Measurements from ENCODE around the gene RGS7.

RGS7 gene

GRCh38 chr1:241311056-241311746 is 45.8 kb downstream of the RGS7 start:
- no peak overlapping the region for H3K4ac ChIP-seq (ENCODE audit: low read depth, low read length)
- H3K23ac ChIP-seq (ENCODE audit: low read length): no peak overlapping the region
- no peaks in the 10 kb centered on the region for H3K36me3 ChIP-seq (ENCODE audit: control insufficient read depth, insufficient read depth, low read length)
- DNase-seq: peak; percentile 9
- no peak overlapping the region for H2AK5ac ChIP-seq (ENCODE audit: low read length)
- no peak overlapping the region for H3K18ac ChIP-seq (ENCODE audit: low read length)
- no peaks in the 10 kb centered on the region for H3K79me1 ChIP-seq (ENCODE audit: low read length)
- H3K4me3 ChIP-seq (ENCODE audit: low read length): no peak overlapping the region
- no peak overlapping the region for H2BK120ac ChIP-seq (ENCODE audit: low read depth, low read length)
- no CpG with 5 or more reads among the region's 5 CpGs for WGBS (ENCODE audit: extremely low coverage, insufficient coverage, low lambda C conversion rate)
- no peak overlapping the region for H4K5ac ChIP-seq (ENCODE audit: low read length)
- no peaks in the 10 kb centered on the region for H3K27me3 ChIP-seq (ENCODE audit: insufficient read depth, low read length, poor library complexity)
- H3K27ac ChIP-seq (ENCODE audit: low read depth, low read length): no peak overlapping the region
- H3K4me1 ChIP-seq (ENCODE audit: control insufficient read depth, low read depth, low read length): no peaks in the 10 kb centered on the region
- no peak overlapping the region for H3K56ac ChIP-seq (ENCODE audit: low read length)
- no peaks in the 10 kb centered on the region for H3K79me2 ChIP-seq (ENCODE audit: control insufficient read depth, insufficient read depth, low read length)
- H3K9ac ChIP-seq (ENCODE audit: low read length): no peak overlapping the region
- H4K8ac ChIP-seq (ENCODE audit: low read depth, low read length): no peak overlapping the region
- no peak overlapping the region for H2BK5ac ChIP-seq (ENCODE audit: low read length)
- H2BK15ac ChIP-seq (replicated peaks; ENCODE audit: low read depth): no peak overlapping the region
- no peak overlapping the region for H3K4me2 ChIP-seq (ENCODE audit: low read length)

DNA sequence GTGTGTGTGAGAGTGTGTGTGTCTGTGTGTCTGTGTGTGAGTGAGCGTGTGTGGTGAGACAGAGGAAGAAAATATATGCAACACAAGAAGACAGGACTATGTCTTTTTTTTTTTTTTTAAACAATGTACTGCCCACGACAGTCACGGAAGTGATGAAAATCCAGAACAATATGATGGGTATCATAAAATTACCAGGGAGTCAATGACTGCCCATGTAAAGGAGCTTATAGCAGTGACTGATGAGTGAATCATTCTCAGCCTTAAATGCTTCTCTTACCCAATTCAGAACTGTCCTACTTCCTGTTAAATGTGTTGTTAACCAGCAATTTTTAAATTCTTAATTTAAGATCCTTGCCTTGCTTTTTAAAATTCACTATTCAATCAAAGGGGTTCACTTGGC is 46.6 kb downstream of the RGS7 start:
- Histone ChIP-seq H2BK15ac (replicated peaks; ENCODE audit: low read depth) (no peak overlapping the region), H3K4me3 (ENCODE audit: low read length) (no peak overlapping the region), H3K56ac (ENCODE audit: low read length) (no peak overlapping the region), H3K9ac (ENCODE audit: low read length) (no peak overlapping the region), H3K79me1 (ENCODE audit: low read length) (no peaks in the 10 kb centered on the region), H3K4me1 (ENCODE audit: control insufficient read depth, low read depth, low read length) (no peaks in the 10 kb centered on the region), H3K23ac (ENCODE audit: low read length) (no peak overlapping the region), H3K36me3 (ENCODE audit: control insufficient read depth, insufficient read depth, low read length) (no peaks in the 10 kb centered on the region), H3K27ac (ENCODE audit: low read depth, low read length) (no peak overlapping the region), H2BK5ac (ENCODE audit: low read length) (no peak overlapping the region), H3K4ac (ENCODE audit: low read depth, low read length) (no peak overlapping the region), H3K18ac (ENCODE audit: low read length) (no peak overlapping the region), H4K8ac (ENCODE audit: low read depth, low read length) (no peak overlapping the region), H3K27me3 (ENCODE audit: insufficient read depth, low read length, poor library complexity) (no peaks in the 10 kb centered on the region), H3K79me2 (ENCODE audit: control insufficient read depth, insufficient read depth, low read length) (no peaks in the 10 kb centered on the region), H2BK120ac (ENCODE audit: low read depth, low read length) (no peak overlapping the region), H3K4me2 (ENCODE audit: low read length) (no peak overlapping the region), H2AK5ac (ENCODE audit: low read length) (no peak overlapping the region), H4K5ac (ENCODE audit: low read length) (no peak overlapping the region)
- no CpG with 5 or more reads among the region's 3 CpGs for WGBS (ENCODE audit: extremely low coverage, insufficient coverage, low lambda C conversion rate)
- DNase-seq: no peak

DNA sequence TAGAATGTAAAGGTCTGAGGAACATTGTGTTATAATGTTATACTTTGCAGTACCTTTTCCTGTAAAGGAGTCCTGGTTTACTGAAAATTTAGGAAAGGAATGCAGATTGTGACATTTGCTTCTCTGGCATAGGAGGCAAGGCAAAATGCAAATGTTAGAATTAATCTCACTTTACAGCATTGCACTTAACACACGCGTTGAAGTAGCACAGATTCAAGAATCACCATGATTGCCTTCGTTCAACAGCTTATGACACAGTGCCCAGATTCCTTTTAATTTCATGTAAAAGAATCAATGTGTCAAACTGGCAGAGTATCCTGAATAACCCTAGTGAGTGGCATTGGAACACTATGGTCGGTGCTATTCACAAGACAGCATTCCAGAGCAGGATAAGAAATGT is 47.4 kb downstream of the RGS7 start:
- H3K4me1 ChIP-seq (ENCODE audit: control insufficient read depth, low read depth, low read length): no peaks in the 10 kb centered on the region
- H3K79me1 ChIP-seq (ENCODE audit: low read length): no peaks in the 10 kb centered on the region
- H4K8ac ChIP-seq (ENCODE audit: low read depth, low read length): no peak overlapping the region
- H3K9ac ChIP-seq (ENCODE audit: low read length): no peak overlapping the region
- H3K36me3 ChIP-seq (ENCODE audit: control insufficient read depth, insufficient read depth, low read length): no peaks in the 10 kb centered on the region
- H3K27ac ChIP-seq (ENCODE audit: low read depth, low read length): no peak overlapping the region
- no peak overlapping the region for H3K4ac ChIP-seq (ENCODE audit: low read depth, low read length)
- no peaks in the 10 kb centered on the region for H3K79me2 ChIP-seq (ENCODE audit: control insufficient read depth, insufficient read depth, low read length)
- H3K18ac ChIP-seq (ENCODE audit: low read length): no peak overlapping the region
- H3K56ac ChIP-seq (ENCODE audit: low read length): no peak overlapping the region
- WGBS (ENCODE audit: extremely low coverage, insufficient coverage, low lambda C conversion rate): no CpG with 5 or more reads among the region's 4 CpGs
- no peak overlapping the region for H2AK5ac ChIP-seq (ENCODE audit: low read length)
- no peak overlapping the region for H4K5ac ChIP-seq (ENCODE audit: low read length)
- H2BK5ac ChIP-seq (ENCODE audit: low read length): no peak overlapping the region
- no peak for DNase-seq
- H3K4me3 ChIP-seq (ENCODE audit: low read length): no peak overlapping the region
- no peak overlapping the region for H3K23ac ChIP-seq (ENCODE audit: low read length)
- H2BK120ac ChIP-seq (ENCODE audit: low read depth, low read length): no peak overlapping the region
- no peak overlapping the region for H3K4me2 ChIP-seq (ENCODE audit: low read length)
- H3K27me3 ChIP-seq (ENCODE audit: insufficient read depth, low read length, poor library complexity): no peaks in the 10 kb centered on the region
- H2BK15ac ChIP-seq (replicated peaks; ENCODE audit: low read depth): no peak overlapping the region

- H3K4me1 ChIP-seq (ENCODE audit: control insufficient read depth, low read depth, low read length): no peaks in the 10 kb centered on the region
- H3K27me3 ChIP-seq (ENCODE audit: insufficient read depth, low read length, poor library complexity): no peaks in the 10 kb centered on the region
- no peak for DNase-seq
- H3K79me2 ChIP-seq (ENCODE audit: control insufficient read depth, insufficient read depth, low read length): no peaks in the 10 kb centered on the region
- H4K8ac ChIP-seq (ENCODE audit: low read depth, low read length): no peak overlapping the region
- H2AK5ac ChIP-seq (ENCODE audit: low read length): no peak overlapping the region
- no peak overlapping the region for H3K56ac ChIP-seq (ENCODE audit: low read length)
- H3K18ac ChIP-seq (ENCODE audit: low read length): no peak overlapping the region
- H2BK120ac ChIP-seq (ENCODE audit: low read depth, low read length): no peak overlapping the region
- no peak overlapping the region for H3K23ac ChIP-seq (ENCODE audit: low read length)
- no peaks in the 10 kb centered on the region for H3K79me1 ChIP-seq (ENCODE audit: low read length)
- H3K9ac ChIP-seq (ENCODE audit: low read length): no peak overlapping the region
- no peak overlapping the region for H2BK5ac ChIP-seq (ENCODE audit: low read length)
- H3K4me2 ChIP-seq (ENCODE audit: low read length): no peak overlapping the region
- H3K27ac ChIP-seq (ENCODE audit: low read depth, low read length): no peak overlapping the region
- H3K4me3 ChIP-seq (ENCODE audit: low read length): no peak overlapping the region
- WGBS (ENCODE audit: extremely low coverage, insufficient coverage, low lambda C conversion rate): no CpG with 5 or more reads among the region's 3 CpGs
- no peak overlapping the region for H4K5ac ChIP-seq (ENCODE audit: low read length)
- H3K4ac ChIP-seq (ENCODE audit: low read depth, low read length): no peak overlapping the region
- H3K36me3 ChIP-seq (ENCODE audit: control insufficient read depth, insufficient read depth, low read length): no peaks in the 10 kb centered on the region
- no peak overlapping the region for H2BK15ac ChIP-seq (replicated peaks; ENCODE audit: low read depth)
Observed at GRCh38 chr1:241308471-241308870, 48.5 kb downstream of the RGS7 start.

DNA sequence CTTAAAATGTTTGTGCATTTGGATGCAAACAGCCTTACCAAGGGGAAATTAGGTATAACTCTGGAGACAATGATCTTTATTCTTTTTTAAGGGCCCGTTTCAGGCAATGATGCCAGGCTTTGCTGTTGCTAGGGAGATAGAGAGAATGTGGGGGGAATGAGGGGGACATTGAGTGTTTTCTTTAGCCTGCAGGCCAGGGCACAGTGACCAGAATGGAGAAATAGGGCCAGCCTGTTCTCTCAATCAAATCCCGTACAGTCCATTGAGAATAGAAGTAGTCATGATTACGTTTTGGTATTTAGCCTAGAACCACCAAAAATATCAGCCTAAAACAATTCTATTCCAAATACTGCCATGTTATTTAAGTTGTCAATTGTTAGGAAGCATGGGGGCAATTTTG is 49.0 kb downstream of the RGS7 start:
- no CpG with 5 or more reads among the region's 3 CpGs for WGBS (ENCODE audit: extremely low coverage, insufficient coverage, low lambda C conversion rate)
- H3K4me2 ChIP-seq (ENCODE audit: low read length): no peak overlapping the region
- H4K5ac ChIP-seq (ENCODE audit: low read length): no peak overlapping the region
- no peak overlapping the region for H3K23ac ChIP-seq (ENCODE audit: low read length)
- no peak overlapping the region for H3K4me3 ChIP-seq (ENCODE audit: low read length)
- no peak overlapping the region for H3K18ac ChIP-seq (ENCODE audit: low read length)
- H2BK120ac ChIP-seq (ENCODE audit: low read depth, low read length): no peak overlapping the region
- H4K8ac ChIP-seq (ENCODE audit: low read depth, low read length): no peak overlapping the region
- H2AK5ac ChIP-seq (ENCODE audit: low read length): no peak overlapping the region
- no peaks in the 10 kb centered on the region for H3K36me3 ChIP-seq (ENCODE audit: control insufficient read depth, insufficient read depth, low read length)
- no peak overlapping the region for H3K9ac ChIP-seq (ENCODE audit: low read length)
- no peak overlapping the region for H3K27ac ChIP-seq (ENCODE audit: low read depth, low read length)
- no peak overlapping the region for H3K56ac ChIP-seq (ENCODE audit: low read length)
- H3K27me3 ChIP-seq (ENCODE audit: insufficient read depth, low read length, poor library complexity): no peaks in the 10 kb centered on the region
- H3K4ac ChIP-seq (ENCODE audit: low read depth, low read length): no peak overlapping the region
- H3K4me1 ChIP-seq (ENCODE audit: control insufficient read depth, low read depth, low read length): no peaks in the 10 kb centered on the region
- H3K79me2 ChIP-seq (ENCODE audit: control insufficient read depth, insufficient read depth, low read length): no peaks in the 10 kb centered on the region
- no peak overlapping the region for H2BK15ac ChIP-seq (replicated peaks; ENCODE audit: low read depth)
- DNase-seq: no peak
- H3K79me1 ChIP-seq (ENCODE audit: low read length): no peaks in the 10 kb centered on the region
- no peak overlapping the region for H2BK5ac ChIP-seq (ENCODE audit: low read length)

DNA sequence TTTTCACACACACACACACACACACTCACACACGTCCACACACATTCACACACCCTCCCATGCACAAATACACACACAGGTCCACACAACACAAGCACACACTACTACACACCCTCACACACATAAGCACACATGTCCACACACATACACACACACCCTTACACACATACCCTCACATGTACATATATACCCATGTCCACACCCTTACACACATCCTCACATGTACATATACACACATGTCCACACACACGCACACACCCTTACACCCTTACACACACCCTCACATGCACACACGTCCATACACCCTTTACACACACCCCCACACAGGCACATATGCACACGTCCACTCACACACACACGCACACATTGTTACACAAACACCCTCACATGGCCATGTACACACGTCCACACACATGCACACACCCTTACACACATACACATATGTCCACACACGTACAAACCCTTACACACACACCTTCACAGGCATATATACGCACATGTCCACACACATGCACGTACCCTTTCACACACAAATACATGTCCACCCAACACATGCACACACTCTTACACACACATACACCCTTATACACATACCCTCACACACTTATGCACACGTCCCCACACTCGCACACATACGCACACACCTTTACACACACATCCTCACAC is 50.7 kb downstream of the RGS7 start:
- H3K4me1 ChIP-seq (ENCODE audit: control insufficient read depth, low read depth, low read length): no peaks in the 10 kb centered on the region
- no peak overlapping the region for H2AK5ac ChIP-seq (ENCODE audit: low read length)
- DNase-seq: no peak

More for the DNA sequence above, 50.7 kb downstream of the RGS7 start:
- Histone ChIP-seq H2BK15ac (replicated peaks; ENCODE audit: low read depth) (no peak overlapping the region), H3K79me2 (ENCODE audit: control insufficient read depth, insufficient read depth, low read length) (no peaks in the 10 kb centered on the region), H3K79me1 (ENCODE audit: low read length) (no peaks in the 10 kb centered on the region), H3K4me3 (ENCODE audit: low read length) (no peak overlapping the region), H3K4ac (ENCODE audit: low read depth, low read length) (no peak overlapping the region), H3K4me2 (ENCODE audit: low read length) (no peak overlapping the region), H3K9ac (ENCODE audit: low read length) (no peak overlapping the region), H4K8ac (ENCODE audit: low read depth, low read length) (no peak overlapping the region), H3K27me3 (ENCODE audit: insufficient read depth, low read length, poor library complexity) (no peaks in the 10 kb centered on the region), H3K36me3 (ENCODE audit: control insufficient read depth, insufficient read depth, low read length) (no peaks in the 10 kb centered on the region), H2BK120ac (ENCODE audit: low read depth, low read length) (no peak overlapping the region), H3K27ac (ENCODE audit: low read depth, low read length) (no peak overlapping the region), H2BK5ac (ENCODE audit: low read length) (no peak overlapping the region), H4K5ac (ENCODE audit: low read length) (no peak overlapping the region), H3K23ac (ENCODE audit: low read length) (no peak overlapping the region), H3K56ac (ENCODE audit: low read length) (no peak overlapping the region), H3K18ac (ENCODE audit: low read length) (no peak overlapping the region)
- WGBS (ENCODE audit: extremely low coverage, insufficient coverage, low lambda C conversion rate): 100% methylated on average over 9 of the region's 12 CpGs
